Stimulated activated CD4-positive, alpha-beta T cell treated with anti-CD3 and anti-CD28 coated beads, TNF-alpha, amount 100 ng/mL, for 48 hours (primary cell): ENCODE data around the gene MUC3A.

Experiments
- DNase-seq, 3 donors: peaks; one replicate each; pipeline ENCODE4 v3.0.0-alpha.2; 2020; ENCODE audit warnings: low read depth in 3 of 3

Gene MUC3A

GRCh38 chr7:100947792-100948191 is 1.5 kb upstream of the MUC3A start:
- no peak for DNase-seq

GRCh38 chr7:100949933-100950443 is 654 bp downstream of the MUC3A start:
- DNase-seq, result no peak

- DNase-seq, result no peak
Measured at GRCh38 chr7:100951172-100951571, 1.8 kb downstream of the MUC3A start.

GRCh38 chr7:100951888-100952560 is 2.7 kb downstream of the MUC3A start:
- no peak for DNase-seq

GRCh38 chr7:100952641-100953040 is 3.3 kb downstream of the MUC3A start:
- DNase-seq, result no peak

- no peak for DNase-seq
Measured at GRCh38 chr7:100957832-100958421, 8.6 kb downstream of the MUC3A start.

GRCh38 chr7:100959894-100960293 is 10.6 kb downstream of the MUC3A start:
- DNase-seq, result no peak

- DNase-seq, result no peak
Measured at GRCh38 chr7:100962537-100962936, 13.2 kb downstream of the MUC3A start.

GRCh38 chr7:100963386-100963785 is 14.1 kb downstream of the MUC3A start:
- no peak for DNase-seq

GRCh38 chr7:100963874-100964273 is 14.5 kb downstream of the MUC3A start:
- no peak for DNase-seq

GRCh38 chr7:100964630-100965029 is 15.3 kb downstream of the MUC3A start:
- no peak for DNase-seq

- no peak for DNase-seq
Measured at GRCh38 chr7:100965045-100965722, 15.8 kb downstream of the MUC3A start.

GRCh38 chr7:100965723-100966541 is 16.6 kb downstream of the MUC3A start:
- DNase-seq, result peak; percentile 65 to 80 (median 73)

GRCh38 chr7:100966542-100967291 is 17.4 kb downstream of the MUC3A start:
- no peak for DNase-seq

- DNase-seq, result no peak
Measured at GRCh38 chr7:100967292-100967863, 18.0 kb downstream of the MUC3A start.

- DNase-seq, result no peak
Measured at GRCh38 chr7:100968031-100968430, 18.7 kb downstream of the MUC3A start.

GRCh38 chr7:100968650-100969049 is 19.3 kb downstream of the MUC3A start:
- no peak for DNase-seq

GRCh38 chr7:100969066-100969615 is 19.8 kb downstream of the MUC3A start, which contains the start of gene MUC12:
MUC12 (plus strand) TSS chr7:100969565; CDS start chr7:100969623, 58 bp downstream.
- no peak for DNase-seq

- DNase-seq, result no peak
Measured at GRCh38 chr7:100971111-100972001, 22.0 kb downstream of the MUC3A start.

GRCh38 chr7:100972002-100972347 is 22.6 kb downstream of the MUC3A start:
- DNase-seq, result no peak
